PC-3 (cell line): Measurements from ENCODE around the gene ANKS1B. TPM values are rescaled to one million over a fixed set of nuclear protein-coding genes. Genes with fewer than 3 reads are reported as not detected.

Experiments used
- ATAC-seq: fragments of 200-7000 bp; cut with Tn5 transposase; 2 replicates; pipeline ENCODE4 v1.9.1; 2020; ENCODE audit warnings: mild to moderate bottlenecking, moderate library complexity
- BruUV-seq: library from RNA; stranded (reverse); fragments of 400-500 nt; replicated peaks from 2 replicates; lab custom pipeline; 2021; lab: Mats Ljungman, UMichigan
- CTCF ChIA-PET: fragments of 300-600 bp; sonication (Branson Sonifier 250); formaldehyde crosslinking; loops from one replicate; lab custom pipeline; 2022; ENCODE audit warnings: antibody characterized with exemption; lab: Charles Lee
- POLR2A ChIA-PET: fragments of 300-600 bp; sonication (Branson Sonifier 250); formaldehyde crosslinking; loops from one replicate; lab custom pipeline; 2022; ENCODE audit warnings: antibody characterized with exemption; ENCODE audit not compliant: unreplicated experiment; lab: Charles Lee
- DNase-seq: peaks from one replicate; pipeline ENCODE4 v3.0.0-alpha.2; 2015
- H2AFZ ChIP-seq: fragments of 300-600 bp; sonication (generic); 2 replicates; pipeline ENCODE4 v1.6.0; 2016; ENCODE audit warnings: antibody characterized with exemption, low read length
- H3F3A ChIP-seq: fragments of 300-600 bp; sonication (generic); one replicate; pipeline ENCODE4 v1.6.0; 2017; ENCODE audit warnings: antibody characterized with exemption, low read length, control low read depth, mild to moderate bottlenecking; ENCODE audit not compliant: unreplicated experiment
- H3K27ac ChIP-seq: fragments of 300-600 bp; sonication (generic); 2 replicates; pipeline ENCODE4 v1.5.1; 2016; ENCODE audit warnings: mild to moderate bottlenecking, low read length
- H3K27me3 ChIP-seq: fragments of 300-600 bp; sonication (generic); 2 replicates; pipeline ENCODE4 v1.6.1; 2016; ENCODE audit warnings: low read length, mixed read lengths
- H3K36me3 ChIP-seq: fragments of 300-600 bp; sonication (generic); 2 replicates; pipeline ENCODE4 v1.6.1; 2016; ENCODE audit warnings: low read depth, mixed run types, low read length, mixed read lengths
- H3K4me1 ChIP-seq: fragments of 300-600 bp; sonication (generic); 2 replicates; pipeline ENCODE4 v1.5.1; 2016; ENCODE audit warnings: low read length; ENCODE audit not compliant: insufficient read depth
- H3K4me2 ChIP-seq: fragments of 300-600 bp; sonication (generic); 2 replicates; pipeline ENCODE4 v1.6.0; 2016; ENCODE audit warnings: low read length
- H3K4me3 ChIP-seq: fragments of 300-600 bp; sonication (generic); 2 replicates; pipeline ENCODE4 v1.5.1; 2016; ENCODE audit warnings: mild to moderate bottlenecking, low read length, mixed read lengths
- H3K79me2 ChIP-seq: fragments of 300-600 bp; sonication (generic); 2 replicates; pipeline ENCODE4 v1.6.1; 2017; ENCODE audit warnings: low read length, mixed read lengths
- H3K9ac ChIP-seq: fragments of 300-600 bp; sonication (generic); 2 replicates; pipeline ENCODE4 v1.6.0; 2016; ENCODE audit warnings: mild to moderate bottlenecking, low read length
- H3K9me2 ChIP-seq: fragments of 300-600 bp; sonication (generic); replicated peaks from 2 replicates; pipeline ENCODE4 v1.6.1; 2016; ENCODE audit warnings: mixed run types, low read length, mixed read lengths
- H3K9me3 ChIP-seq: fragments of 300-600 bp; sonication (generic); 2 replicates; pipeline ENCODE4 v1.6.1; 2016; ENCODE audit warnings: low read length, mixed read lengths
- H4K20me1 ChIP-seq: fragments of 300-600 bp; sonication (generic); 2 replicates; pipeline ENCODE4 v1.6.1; 2016; ENCODE audit warnings: low read length, mixed read lengths
- EZH2 ChIP-seq: fragments of 300-600 bp; sonication (generic); IDR thresholded peaks from one replicate; pipeline ENCODE4 v1.6.1; 2017; ENCODE audit warnings: antibody characterized with exemption, mild to moderate bottlenecking, low read length; ENCODE audit not compliant: unreplicated experiment
- EZH2phosphoT487 ChIP-seq: fragments of 300-600 bp; sonication (generic); IDR thresholded peaks from 2 replicates; pipeline ENCODE4 v1.6.1; 2018; ENCODE audit warnings: mild to moderate bottlenecking, antibody characterized with exemption, low read length, borderline replicate concordance
- intact Hi-C: fragments of 100-400 bp; cut with micrococcal nuclease; formaldehyde crosslinking; loops from 2 replicates; pipeline ENCODE4 v1.9.0; 2023
- total RNA-seq: library from RNA; depleted of rRNA; stranded (reverse); fragments of >200 nt; gene quantifications from 2 replicates; pipeline ENCODE4 v1.2.3, GENCODE V29; 2014
- TF ChIP-seq, protein P1 (sequence below): fragments of 300-600 bp; sonication (generic); conservative IDR thresholded peaks from 2 replicates; pipeline ENCODE4 v1.5.1; 2017; ENCODE audit warnings: antibody characterized with exemption, low read depth, mild to moderate bottlenecking, low read length

Gene ANKS1B
- total RNA-seq, 1 experiment from 2014 or later: 0.07 TPM

DNA sequence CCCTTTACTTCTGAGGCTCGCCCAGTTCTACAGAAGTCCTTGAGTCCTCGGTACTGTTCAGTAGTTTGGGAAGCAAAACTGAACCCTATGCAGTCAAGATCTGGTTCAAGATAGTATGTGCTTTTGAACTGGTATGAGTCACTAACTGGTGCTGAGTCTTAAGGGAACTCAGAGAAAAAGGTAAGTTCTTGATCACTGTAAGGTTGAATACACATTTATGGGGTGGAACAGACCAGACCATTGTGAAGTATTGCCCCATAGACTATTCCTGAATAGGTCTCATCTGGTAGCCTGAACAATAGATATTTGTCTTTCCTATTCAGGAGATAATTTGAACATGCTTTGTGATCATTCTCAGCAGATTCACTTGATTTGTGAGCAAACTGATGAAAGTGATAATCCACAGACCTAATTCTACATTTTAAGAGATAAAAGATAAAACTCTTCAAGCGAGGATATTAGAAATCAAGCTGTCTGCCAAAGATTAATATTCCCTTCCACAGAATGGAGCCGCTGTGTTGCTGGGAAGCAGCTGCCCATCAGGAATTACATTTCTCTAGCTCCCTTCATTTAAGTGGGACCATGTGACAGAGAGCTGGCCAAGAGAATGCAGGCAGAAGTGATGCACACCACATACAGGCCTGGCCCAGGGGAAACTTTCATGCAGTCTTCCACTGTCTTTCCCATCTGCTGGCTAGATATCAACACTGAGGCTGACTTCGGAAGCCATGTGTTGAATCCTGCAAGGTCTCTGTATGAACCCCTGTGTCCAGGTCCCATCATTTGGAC lies 707.0 kb downstream of the ANKS1B start:
- BruUV-seq: no TSS peak
- no peaks in the 10 kb centered on the region for H3K79me2 ChIP-seq
- intact Hi-C loops: no loop called here
- H4K20me1 ChIP-seq: no peaks in the 10 kb centered on the region
- no peaks in the 10 kb centered on the region for H3K36me3 ChIP-seq
- H3K4me2 ChIP-seq: no peak overlapping the region
- H3K27ac ChIP-seq: no peak overlapping the region
- no peak overlapping the region for H2AFZ ChIP-seq
- no peak overlapping the region for H3K4me3 ChIP-seq
- peak; percentile 6 for DNase-seq
- ATAC-seq: no peak
- CTCF ChIA-PET: no interaction called here
- POLR2A ChIA-PET: no interaction called here
- H3K9ac ChIP-seq: no peak overlapping the region
- TF ChIP-seq EZH2phosphoT487 (no peak), EZH2 (no peak)
- TF ChIP-seq, protein P1, sequence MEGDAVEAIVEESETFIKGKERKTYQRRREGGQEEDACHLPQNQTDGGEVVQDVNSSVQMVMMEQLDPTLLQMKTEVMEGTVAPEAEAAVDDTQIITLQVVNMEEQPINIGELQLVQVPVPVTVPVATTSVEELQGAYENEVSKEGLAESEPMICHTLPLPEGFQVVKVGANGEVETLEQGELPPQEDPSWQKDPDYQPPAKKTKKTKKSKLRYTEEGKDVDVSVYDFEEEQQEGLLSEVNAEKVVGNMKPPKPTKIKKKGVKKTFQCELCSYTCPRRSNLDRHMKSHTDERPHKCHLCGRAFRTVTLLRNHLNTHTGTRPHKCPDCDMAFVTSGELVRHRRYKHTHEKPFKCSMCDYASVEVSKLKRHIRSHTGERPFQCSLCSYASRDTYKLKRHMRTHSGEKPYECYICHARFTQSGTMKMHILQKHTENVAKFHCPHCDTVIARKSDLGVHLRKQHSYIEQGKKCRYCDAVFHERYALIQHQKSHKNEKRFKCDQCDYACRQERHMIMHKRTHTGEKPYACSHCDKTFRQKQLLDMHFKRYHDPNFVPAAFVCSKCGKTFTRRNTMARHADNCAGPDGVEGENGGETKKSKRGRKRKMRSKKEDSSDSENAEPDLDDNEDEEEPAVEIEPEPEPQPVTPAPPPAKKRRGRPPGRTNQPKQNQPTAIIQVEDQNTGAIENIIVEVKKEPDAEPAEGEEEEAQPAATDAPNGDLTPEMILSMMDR: no peak
- no peaks in the 10 kb centered on the region for H3K9me3 ChIP-seq
- no peaks in the 10 kb centered on the region for H3K4me1 ChIP-seq
- H3K9me2 ChIP-seq: no peaks in the 10 kb centered on the region
- no peaks in the 10 kb centered on the region for H3F3A ChIP-seq
- no peaks in the 10 kb centered on the region for H3K27me3 ChIP-seq

DNA sequence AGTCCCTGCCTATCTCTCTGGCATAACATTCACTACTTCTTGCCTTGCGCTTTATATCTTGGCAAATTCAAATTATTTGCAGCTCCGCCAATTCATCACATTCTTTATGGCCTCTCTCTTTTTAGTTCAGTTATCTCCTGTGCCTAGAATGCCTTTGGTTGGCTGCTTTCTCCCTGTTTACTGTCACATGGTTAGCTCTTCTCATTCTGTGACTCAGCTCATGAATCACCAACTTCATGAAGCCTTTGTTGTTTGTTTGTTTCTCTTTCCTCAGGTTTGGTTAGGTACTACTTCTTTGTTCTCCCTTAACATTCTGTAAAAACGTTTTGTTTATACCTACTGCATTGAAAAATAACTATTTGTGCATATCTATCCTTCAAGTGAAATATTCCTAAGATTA lies 713.7 kb downstream of the ANKS1B start:
- Histone ChIP-seq H3K9ac (no peak overlapping the region), H2AFZ (no peak overlapping the region), H3K4me3 (no peak overlapping the region), H3K4me1 (peaks cover 7% of the 10 kb centered on the region; the same call in 1 of the 2 replicates), H3K27me3 (no peaks in the 10 kb centered on the region), H3K9me3 (no peaks in the 10 kb centered on the region), H3F3A (no peaks in the 10 kb centered on the region), H3K9me2 (no peaks in the 10 kb centered on the region), H3K27ac (no peak overlapping the region), H3K36me3 (no peaks in the 10 kb centered on the region), H4K20me1 (no peaks in the 10 kb centered on the region), H3K4me2 (no peak overlapping the region), H3K79me2 (no peaks in the 10 kb centered on the region)
- peak; percentile 81 for ATAC-seq
- intact Hi-C loops: no loop called here
- ChIA-PET CTCF (interaction anchor here (0.6 kb wide), 1 partner anchor 471 kb away, joined by 4 read pairs; no protein-coding TSS in a partner anchor), POLR2A (no interaction called here)
- no peak for TF ChIP-seq EZH2phosphoT487
- TF ChIP-seq, protein P1: no peak
- TF ChIP-seq EZH2: no peak
- BruUV-seq: no TSS peak
- peak; percentile 75 for DNase-seq

DNA sequence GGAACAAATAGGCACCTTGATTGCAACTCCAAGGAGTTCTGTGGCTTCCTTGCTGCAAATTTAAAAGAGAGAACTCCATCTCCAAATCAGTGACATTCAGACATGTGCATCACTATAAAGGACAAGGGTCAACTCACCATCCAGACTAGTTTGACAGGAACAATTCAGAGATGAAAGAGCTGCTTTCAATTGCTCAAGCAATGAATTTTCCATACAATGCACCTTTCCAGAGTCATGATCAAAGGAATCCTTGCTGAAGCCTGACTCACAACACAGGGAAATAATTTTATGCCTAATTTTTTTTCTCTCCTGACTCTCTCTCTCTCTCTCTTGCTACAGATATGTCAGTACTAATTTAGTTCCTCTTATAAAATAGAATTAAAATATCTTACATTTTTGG lies 717.7 kb downstream of the ANKS1B start:
- TF ChIP-seq EZH2phosphoT487 (no peak), EZH2 (no peak)
- TF ChIP-seq, protein P1: no peak
- ChIA-PET CTCF (no interaction called here), POLR2A (no interaction called here)
- H2AFZ ChIP-seq: no peak overlapping the region
- no peaks in the 10 kb centered on the region for H3K9me2 ChIP-seq
- no peak for DNase-seq
- no peaks in the 10 kb centered on the region for H3K27me3 ChIP-seq
- H3K4me1 ChIP-seq: peaks cover 7% of the 10 kb centered on the region; the same call in 1 of the 2 replicates
- no peak overlapping the region for H3K9ac ChIP-seq
- H3K9me3 ChIP-seq: no peaks in the 10 kb centered on the region
- no peaks in the 10 kb centered on the region for H3F3A ChIP-seq
- no peaks in the 10 kb centered on the region for H3K36me3 ChIP-seq
- no peaks in the 10 kb centered on the region for H4K20me1 ChIP-seq
- H3K4me2 ChIP-seq: no peak overlapping the region
- intact Hi-C loops: no loop called here
- no peak for ATAC-seq
- no peak overlapping the region for H3K4me3 ChIP-seq
- no TSS peak for BruUV-seq
- no peaks in the 10 kb centered on the region for H3K79me2 ChIP-seq
- H3K27ac ChIP-seq: no peak overlapping the region
